Neural progenitor cell (in vitro differentiated cells): ENCODE data around the gene F7. TPM values are rescaled to one million over a fixed set of nuclear protein-coding genes. Genes with fewer than 3 reads are reported as not detected.

Experiments used
- DNase-seq: peaks from one replicate; pipeline ENCODE4 v3.0.0-alpha.2; 2016; ENCODE audit warnings: low spot score
- H2AFZ ChIP-seq: fragments of 200-600 bp; sonication (generic); replicated peaks from 2 replicates; pipeline ENCODE4 v1.6.1; 2016; ENCODE audit warnings: antibody characterized with exemption
- H3F3A ChIP-seq: fragments of 200-600 bp; sonication (generic); 2 replicates; pipeline ENCODE4 v1.6.1; 2016; ENCODE audit warnings: antibody characterized with exemption, low read depth
- H3K27ac ChIP-seq: fragments of 200-600 bp; sonication (generic); 2 replicates; pipeline ENCODE4 v1.5.1; 2016; ENCODE audit warnings: mild to moderate bottlenecking
- H3K27me3 ChIP-seq: fragments of 200-600 bp; sonication (generic); 2 replicates; pipeline ENCODE4 v1.6.1; 2016; ENCODE audit warnings: mild to moderate bottlenecking, moderate library complexity
- H3K36me3 ChIP-seq: fragments of 200-600 bp; sonication (generic); 2 replicates; pipeline ENCODE4 v1.5.1; 2016
- H3K4me1 ChIP-seq: fragments of 200-600 bp; sonication (generic); 2 replicates; pipeline ENCODE4 v1.6.1; 2016; ENCODE audit warnings: mixed run types
- H3K4me2 ChIP-seq: fragments of 200-600 bp; sonication (generic); 2 replicates; pipeline ENCODE4 v1.6.1; 2016
- H3K4me3 ChIP-seq: fragments of 200-600 bp; sonication (generic); 2 replicates; pipeline ENCODE4 v1.5.1; 2016
- H3K79me2 ChIP-seq: fragments of 200-600 bp; sonication (generic); 2 replicates; pipeline ENCODE4 v1.6.1; 2016; ENCODE audit warnings: low read depth
- H3K9ac ChIP-seq: fragments of 200-600 bp; sonication (generic); 2 replicates; pipeline ENCODE4 v1.6.1; 2016
- H3K9me3 ChIP-seq: fragments of 200-600 bp; sonication (generic); 2 replicates; pipeline ENCODE4 v1.5.1; 2016; ENCODE audit warnings: low read depth
- H4K20me1 ChIP-seq: fragments of 200-600 bp; sonication (generic); 2 replicates; pipeline ENCODE4 v1.6.1; 2016; ENCODE audit warnings: low read depth
- H3K27ac Mint-ChIP-seq: 3 replicates; pipeline ENCODE4 v1.8.0; 2021; ENCODE audit warnings: mixed read lengths
- H3K27me3 Mint-ChIP-seq: 2 replicates; pipeline ENCODE4 v1.8.0; 2022; ENCODE audit warnings: low read depth, mild to moderate bottlenecking, inconsistent platforms, moderate library complexity, mixed read lengths; ENCODE audit not compliant: insufficient read depth
- H3K36me3 Mint-ChIP-seq: 3 replicates; pipeline ENCODE4 v1.8.0; 2021; ENCODE audit warnings: mixed read lengths
- H3K4me1 Mint-ChIP-seq: 3 replicates; pipeline ENCODE4 v1.8.0; 2021; ENCODE audit warnings: mixed read lengths
- H3K4me3 Mint-ChIP-seq: 3 replicates; pipeline ENCODE4 v1.8.0; 2021; ENCODE audit warnings: mild to moderate bottlenecking, moderate library complexity, mixed read lengths
- H3K9me3 Mint-ChIP-seq: 3 replicates; pipeline ENCODE4 v1.8.0; 2020; ENCODE audit warnings: mixed read lengths
- EZH2 ChIP-seq: fragments of 200-600 bp; sonication (generic); IDR thresholded peaks from 2 replicates; pipeline ENCODE4 v1.6.1; 2017; ENCODE audit warnings: antibody characterized with exemption, mild to moderate bottlenecking, moderate library complexity
- EZH2phosphoT487 ChIP-seq: fragments of 200-600 bp; sonication (generic); IDR thresholded peaks from 2 replicates; pipeline ENCODE4 v1.6.1; 2017; ENCODE audit warnings: antibody characterized with exemption
- total RNA-seq: library from RNA; depleted of rRNA; stranded (reverse); fragments of >200 nt; gene quantifications from 2 replicates; pipeline ENCODE4 v1.2.3, GENCODE V29; 2015; ENCODE audit warnings: low replicate concordance
- TF ChIP-seq, protein P1 (sequence below): fragments of 200-600 bp; sonication (generic); IDR thresholded peaks from 2 replicates; pipeline ENCODE4 v1.5.1; 2017; ENCODE audit warnings: antibody characterized with exemption, mild to moderate bottlenecking

Gene F7
- total RNA-seq, 1 donor from 2014 or later, result not detected

DNA sequence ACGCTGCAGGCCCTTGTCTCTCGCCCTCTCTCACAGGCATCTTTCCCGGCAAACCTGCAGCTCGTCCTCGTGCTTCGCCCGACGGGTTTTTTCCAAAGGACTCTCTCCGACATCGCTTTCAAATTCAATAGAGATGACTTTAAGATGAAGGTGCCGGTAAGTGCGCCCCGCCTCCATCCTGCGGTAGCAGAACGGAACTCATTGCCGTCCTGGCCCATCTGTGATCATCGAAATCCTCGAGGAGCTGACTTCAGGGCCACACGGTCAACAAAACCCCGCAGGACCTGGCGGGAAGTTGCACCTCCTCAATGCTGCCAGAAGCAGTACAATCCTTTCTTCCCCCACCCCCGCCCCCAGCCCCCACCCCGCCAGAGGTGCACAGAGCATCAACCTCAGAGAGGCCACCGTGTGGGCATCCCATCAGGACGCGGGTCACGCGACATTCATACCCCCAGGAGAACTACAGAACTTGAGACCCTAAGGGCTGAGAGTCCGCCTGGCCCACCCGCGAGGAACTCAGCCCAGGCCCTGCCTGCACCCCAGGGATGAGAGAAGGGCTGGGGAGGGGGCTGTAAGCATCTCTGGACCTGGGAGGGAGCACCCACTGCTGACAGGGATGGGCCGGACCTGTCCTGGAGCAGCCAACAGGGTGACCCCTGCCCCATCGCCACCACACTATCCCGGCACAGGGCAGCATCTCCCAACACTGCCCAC, 44.9 kb upstream of the F7 start:
- Mint-ChIP-seq H3K27ac (peak overlapping the region; percentile 78), H3K4me1 (peaks cover 3% of the 10 kb centered on the region)
- no peak for DNase-seq

DNA sequence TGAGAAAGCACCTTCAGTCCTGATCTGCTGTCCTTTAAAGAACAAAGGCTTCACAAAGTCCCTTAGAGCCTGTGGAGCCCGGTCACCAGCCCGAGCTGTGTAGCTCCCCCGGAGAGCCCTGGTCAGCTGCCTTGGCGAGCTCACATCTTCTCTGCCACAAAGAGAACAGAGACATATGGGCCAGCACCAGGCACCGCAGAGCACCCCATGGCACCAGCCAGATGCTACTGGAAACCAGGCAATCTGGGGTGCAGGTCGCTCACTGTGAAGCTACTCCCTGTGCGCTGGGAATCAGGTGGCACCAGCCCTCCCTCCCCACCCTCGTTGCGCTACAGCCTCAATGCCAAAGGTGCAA, 44.3 kb upstream of the F7 start:
- H3K36me3 Mint-ChIP-seq, result peaks cover 11% of the 10 kb centered on the region
- H4K20me1 ChIP-seq, result no peaks in the 10 kb centered on the region
- H3K4me3 Mint-ChIP-seq, result no peak overlapping the region
- H3K36me3 ChIP-seq, result no peaks in the 10 kb centered on the region
- DNase-seq, result no peak
- H3K9me3 ChIP-seq, result no peaks in the 10 kb centered on the region
- no peaks in the 10 kb centered on the region for H3F3A ChIP-seq
- H3K27me3 Mint-ChIP-seq, result peaks cover 6% of the 10 kb centered on the region
- H2AFZ ChIP-seq, result no peak overlapping the region
- H3K79me2 ChIP-seq, result no peaks in the 10 kb centered on the region
- no peak overlapping the region for H3K27ac ChIP-seq
- H3K4me3 ChIP-seq, result no peak overlapping the region
- H3K27ac Mint-ChIP-seq, result no peak overlapping the region
- TF ChIP-seq, protein P1, sequence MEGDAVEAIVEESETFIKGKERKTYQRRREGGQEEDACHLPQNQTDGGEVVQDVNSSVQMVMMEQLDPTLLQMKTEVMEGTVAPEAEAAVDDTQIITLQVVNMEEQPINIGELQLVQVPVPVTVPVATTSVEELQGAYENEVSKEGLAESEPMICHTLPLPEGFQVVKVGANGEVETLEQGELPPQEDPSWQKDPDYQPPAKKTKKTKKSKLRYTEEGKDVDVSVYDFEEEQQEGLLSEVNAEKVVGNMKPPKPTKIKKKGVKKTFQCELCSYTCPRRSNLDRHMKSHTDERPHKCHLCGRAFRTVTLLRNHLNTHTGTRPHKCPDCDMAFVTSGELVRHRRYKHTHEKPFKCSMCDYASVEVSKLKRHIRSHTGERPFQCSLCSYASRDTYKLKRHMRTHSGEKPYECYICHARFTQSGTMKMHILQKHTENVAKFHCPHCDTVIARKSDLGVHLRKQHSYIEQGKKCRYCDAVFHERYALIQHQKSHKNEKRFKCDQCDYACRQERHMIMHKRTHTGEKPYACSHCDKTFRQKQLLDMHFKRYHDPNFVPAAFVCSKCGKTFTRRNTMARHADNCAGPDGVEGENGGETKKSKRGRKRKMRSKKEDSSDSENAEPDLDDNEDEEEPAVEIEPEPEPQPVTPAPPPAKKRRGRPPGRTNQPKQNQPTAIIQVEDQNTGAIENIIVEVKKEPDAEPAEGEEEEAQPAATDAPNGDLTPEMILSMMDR, result no peak
- TF ChIP-seq EZH2phosphoT487 (no peak), EZH2 (no peak)
- no peak overlapping the region for H3K4me2 ChIP-seq
- no peaks in the 10 kb centered on the region for H3K27me3 ChIP-seq
- no peaks in the 10 kb centered on the region for H3K4me1 ChIP-seq
- H3K9me3 Mint-ChIP-seq, result no peaks in the 10 kb centered on the region
- H3K9ac ChIP-seq, result no peak overlapping the region
- H3K4me1 Mint-ChIP-seq, result peaks cover 2% of the 10 kb centered on the region

More for the DNA sequence above, 44.9 kb upstream of the F7 start:
- Histone ChIP-seq H3K4me2 (no peak overlapping the region), H3K27ac (no peak overlapping the region), H3K9ac (no peak overlapping the region), H2AFZ (no peak overlapping the region), H4K20me1 (no peaks in the 10 kb centered on the region), H3K79me2 (no peaks in the 10 kb centered on the region), H3K9me3 (no peaks in the 10 kb centered on the region), H3K4me3 (no peak overlapping the region), H3F3A (no peaks in the 10 kb centered on the region), H3K27me3 (no peaks in the 10 kb centered on the region), H3K36me3 (no peaks in the 10 kb centered on the region), H3K4me1 (no peaks in the 10 kb centered on the region)
- Mint-ChIP-seq H3K36me3 (peaks cover 11% of the 10 kb centered on the region), H3K9me3 (peaks cover under 1% of the 10 kb centered on the region), H3K27me3 (peaks cover 6% of the 10 kb centered on the region), H3K4me3 (no peak overlapping the region)
- no peak for TF ChIP-seq EZH2phosphoT487
- TF ChIP-seq, protein P1, result no peak
- no peak for TF ChIP-seq EZH2

DNA sequence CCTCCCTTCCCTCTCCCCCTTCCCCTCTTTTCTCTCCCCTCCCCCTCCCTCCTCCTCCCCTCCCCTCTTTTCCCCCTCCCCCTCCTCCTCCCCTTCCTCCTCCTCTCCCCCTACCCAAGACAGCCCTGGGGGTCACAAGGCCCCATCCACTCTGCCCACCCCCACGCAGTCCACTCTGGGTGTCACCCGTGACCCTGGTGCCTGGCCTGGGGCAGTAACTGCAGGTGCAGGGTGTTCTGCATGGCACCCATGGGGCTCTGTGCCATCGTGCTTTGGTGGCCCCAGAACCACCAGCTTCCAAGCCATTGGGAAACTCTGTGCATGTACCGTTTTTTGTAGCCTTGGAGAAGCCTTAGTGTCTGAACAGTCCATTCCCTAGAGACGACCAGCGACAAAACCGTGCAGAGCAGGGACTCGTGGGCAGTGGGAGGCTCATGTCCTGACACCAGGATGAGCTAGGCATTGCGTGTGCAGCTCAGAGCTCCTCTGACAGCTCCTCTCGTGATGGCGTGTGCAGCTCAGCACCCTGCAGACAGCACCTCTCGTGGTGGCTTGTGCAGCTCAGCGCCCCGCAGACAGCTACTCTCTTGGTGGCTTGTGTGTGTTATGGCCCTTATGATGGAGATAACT, 43.7 kb upstream of the F7 start:
- no peak overlapping the region for H3K9ac ChIP-seq
- Mint-ChIP-seq H3K36me3 (peaks cover 11% of the 10 kb centered on the region), H3K27ac (no peak overlapping the region), H3K27me3 (peaks cover 6% of the 10 kb centered on the region), H3K4me1 (peaks cover 2% of the 10 kb centered on the region), H3K4me3 (no peak overlapping the region), H3K9me3 (no peaks in the 10 kb centered on the region)
- no peaks in the 10 kb centered on the region for H3K79me2 ChIP-seq
- no peak overlapping the region for H2AFZ ChIP-seq
- H3K4me2 ChIP-seq, result no peak overlapping the region
- no peaks in the 10 kb centered on the region for H3F3A ChIP-seq
- DNase-seq, result no peak
- no peaks in the 10 kb centered on the region for H3K4me1 ChIP-seq
- TF ChIP-seq EZH2, result no peak
- TF ChIP-seq, protein P1, result no peak
- no peak for TF ChIP-seq EZH2phosphoT487
- no peaks in the 10 kb centered on the region for H4K20me1 ChIP-seq
- H3K27me3 ChIP-seq, result no peaks in the 10 kb centered on the region
- H3K4me3 ChIP-seq, result no peak overlapping the region
- no peak overlapping the region for H3K27ac ChIP-seq
- H3K9me3 ChIP-seq, result no peaks in the 10 kb centered on the region
- no peaks in the 10 kb centered on the region for H3K36me3 ChIP-seq
